ENCODE results near the gene BBLN. TPM values are rescaled to one million over a fixed set of nuclear protein-coding genes. Genes with fewer than 3 reads are reported as not detected.
A peak's percentile ranks its signal among the peaks of the same experiment; 100 is the strongest.
"Not testable (repeated sequence)": the region's sequence is repeated elsewhere in the genome, so short reads cannot be mapped to it uniquely, and the experiment has no call there.

The BBLN gene, protein sequence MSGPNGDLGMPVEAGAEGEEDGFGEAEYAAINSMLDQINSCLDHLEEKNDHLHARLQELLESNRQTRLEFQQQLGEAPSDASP
- total RNA-seq (2014; rRNA removed; shearing (Covaris generic)): 33.6 and 42.7 TPM in 2 replicates

DNA sequence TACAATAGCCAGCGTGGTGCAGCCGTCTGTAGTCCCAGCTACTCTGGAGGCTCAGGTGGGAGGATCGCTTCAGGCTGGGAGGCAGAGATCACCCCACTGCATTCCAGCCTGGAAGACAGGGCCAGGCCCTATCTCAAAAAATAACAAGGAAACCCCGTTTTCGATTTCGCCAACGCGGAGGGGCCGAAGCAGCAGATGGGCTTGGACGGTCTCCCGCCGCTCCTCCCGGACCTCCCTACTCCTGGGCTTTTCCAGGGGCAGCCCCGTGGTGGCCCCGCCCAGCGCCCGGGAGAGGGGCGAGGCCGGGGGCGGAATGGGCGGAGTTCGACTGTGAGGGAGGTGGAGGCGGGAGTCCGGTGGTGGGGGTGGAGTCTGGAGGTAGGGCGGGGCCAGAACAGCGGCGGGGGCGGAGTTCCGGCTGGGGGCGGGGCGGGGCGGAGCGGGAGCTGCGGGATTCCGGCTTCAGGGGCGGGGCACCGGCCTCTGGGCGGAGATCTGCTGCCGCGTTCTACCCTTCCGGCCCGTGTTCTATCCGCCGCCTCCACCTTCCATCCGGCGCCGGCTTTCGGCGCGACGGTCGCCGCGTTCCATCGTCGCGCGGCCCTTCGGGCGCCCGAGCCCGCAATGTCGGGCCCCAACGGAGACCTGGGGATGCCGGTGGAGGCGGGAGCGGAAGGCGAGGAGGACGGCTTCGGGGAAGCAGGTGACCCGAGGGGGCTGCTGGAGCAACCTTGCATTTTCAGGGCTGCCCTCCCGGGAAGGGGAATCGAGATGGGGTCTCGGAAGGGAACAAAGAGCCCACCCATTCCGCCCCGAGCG is at the start of gene BBLN:
BBLN (plus strand) TSS at position 482 of the 819 bp plus-strand sequence; CDS start at position 625, 143 bp downstream.
- peak within 1 kb of the TSS; percentile 85 for H3K4me3 ChIP-seq
- H3K27ac ChIP-seq: peak within 1 kb of the TSS; percentile 24; the same call in 1 of the 2 replicates
- no peaks in the 10 kb centered on the region for H3K9me3 ChIP-seq (replicated peaks)
- H3K27me3 ChIP-seq: no peaks in the 10 kb centered on the region
- H3K4me1 ChIP-seq: no peaks in the 10 kb centered on the region; the same call in 1 of the 2 replicates
- peaks cover 19% of the 10 kb centered on the region for H3K36me3 ChIP-seq
- peak; percentile 98 for DNase-seq

DNA sequence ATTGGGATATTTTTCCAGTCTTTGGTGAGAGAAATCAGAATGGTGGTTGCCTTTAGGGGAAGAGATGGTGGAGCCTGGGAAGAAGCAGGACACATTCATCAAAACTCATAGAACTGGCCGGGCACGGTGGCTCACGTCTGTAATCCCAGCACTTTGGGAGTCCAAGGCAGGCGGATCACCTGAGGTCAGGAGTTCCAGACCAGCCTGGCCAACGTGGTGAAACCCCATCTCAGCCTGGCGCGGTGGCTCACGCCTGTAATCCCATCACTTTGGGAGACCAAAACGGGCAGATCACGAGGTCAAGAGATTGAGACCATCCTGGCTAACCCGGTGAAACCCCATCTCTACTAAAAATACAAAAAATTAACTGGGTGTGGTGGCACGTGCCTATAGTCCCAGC is 48.3 kb upstream of the BBLN start:
- peaks cover 31% of the 10 kb centered on the region for H3K36me3 ChIP-seq
- H3K4me3 ChIP-seq; H3K27me3 ChIP-seq; H3K27ac ChIP-seq; H3K4me1 ChIP-seq; H3K9me3 ChIP-seq (replicated peaks); DNase-seq: not testable (repeated sequence)

DNA sequence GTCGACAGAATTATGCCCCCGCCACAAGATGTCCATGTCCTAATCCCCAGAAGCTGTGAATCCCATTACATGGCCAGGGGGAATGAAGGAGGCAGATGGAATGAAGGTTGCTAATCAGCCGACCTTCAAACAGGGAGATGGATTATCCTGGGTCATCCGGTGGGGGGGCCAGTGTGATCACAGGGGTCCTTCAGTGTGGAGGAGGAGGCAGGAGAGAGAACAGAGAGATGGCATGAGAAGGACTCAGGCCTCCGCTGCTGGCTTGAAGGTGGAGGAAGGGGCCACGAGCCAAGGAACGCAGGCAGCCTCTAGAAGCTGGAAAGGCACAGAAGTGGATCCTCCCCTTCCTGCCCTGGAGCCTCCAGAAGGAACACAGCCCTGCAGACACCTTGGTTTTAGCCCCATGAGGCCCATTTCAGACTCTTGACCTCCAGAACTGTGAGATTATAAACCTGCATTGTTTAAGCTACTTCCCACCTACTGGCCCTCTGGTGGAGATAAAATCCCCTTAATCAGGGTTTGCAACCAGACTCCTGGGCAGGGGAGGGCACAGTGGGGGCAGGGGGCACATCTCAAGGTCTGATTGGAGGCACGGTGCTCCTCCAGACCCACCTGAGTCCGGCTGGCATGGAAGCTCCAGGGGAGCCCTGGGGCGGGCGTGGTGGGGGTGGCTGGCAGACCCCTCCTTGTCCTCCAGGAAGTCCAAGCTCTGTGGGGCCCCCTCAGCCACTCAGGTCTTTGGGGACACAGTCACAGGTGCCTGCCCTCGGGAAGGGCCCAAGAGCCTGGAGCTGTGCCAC is 46.3 kb upstream of the BBLN start:
- Histone ChIP-seq H3K4me1 (no peaks in the 10 kb centered on the region), H3K9me3 (replicated peaks) (no peaks in the 10 kb centered on the region), H3K27me3 (no peaks in the 10 kb centered on the region), H3K4me3 (no peak overlapping the region), H3K36me3 (peaks cover 12% of the 10 kb centered on the region; the same call in 1 of the 2 replicates), H3K27ac (no peak overlapping the region)
- DNase-seq: no peak

DNA sequence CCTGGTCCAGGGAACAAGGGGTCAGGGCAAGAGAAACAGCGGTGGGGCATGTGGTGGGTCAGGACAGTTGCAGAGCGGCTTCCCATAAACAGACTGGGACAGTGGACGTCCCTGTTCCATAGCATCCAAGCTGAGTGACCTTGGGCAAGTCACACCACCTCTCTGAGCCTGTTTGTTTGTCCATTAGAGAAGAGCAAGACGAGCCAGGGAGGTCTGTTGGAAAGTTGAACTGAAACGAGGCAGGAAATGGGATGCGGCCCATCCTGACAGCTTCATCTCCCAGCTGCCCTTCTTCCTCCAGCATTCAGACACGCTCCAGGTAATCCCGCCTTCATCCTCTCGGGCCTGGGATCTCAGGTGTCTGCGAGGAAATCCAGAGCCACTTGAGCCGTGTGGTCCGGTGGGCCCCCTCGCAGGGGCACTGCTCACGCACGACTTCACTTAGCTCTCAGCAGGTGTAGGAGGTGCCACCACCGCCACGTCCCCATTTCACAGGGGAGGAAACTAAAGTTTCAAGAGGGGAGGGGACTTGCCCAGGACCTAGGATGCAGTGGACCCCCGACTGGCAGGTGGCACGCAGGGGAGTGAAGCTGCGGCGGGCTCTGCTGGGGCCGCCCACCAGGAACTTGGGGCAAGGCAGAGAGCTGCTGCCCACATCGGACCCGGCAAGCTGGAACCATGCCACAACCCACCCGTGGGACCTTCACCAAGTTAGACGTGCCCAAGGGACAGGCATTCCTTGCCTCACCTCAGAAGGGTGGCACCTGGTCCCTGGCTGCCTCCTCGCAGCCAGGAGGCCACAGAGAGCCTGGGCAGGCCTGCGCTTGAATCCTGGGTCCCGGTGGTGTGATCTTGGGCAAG is 45.5 kb upstream of the BBLN start:
- peaks cover 6% of the 10 kb centered on the region for H3K4me1 ChIP-seq
- H3K36me3 ChIP-seq: peaks cover 10% of the 10 kb centered on the region; the same call in 1 of the 2 replicates
- H3K27ac ChIP-seq: no peak overlapping the region
- H3K4me3 ChIP-seq: no peak overlapping the region
- H3K9me3 ChIP-seq (replicated peaks): no peaks in the 10 kb centered on the region
- no peaks in the 10 kb centered on the region for H3K27me3 ChIP-seq
- no peak for DNase-seq

DNA sequence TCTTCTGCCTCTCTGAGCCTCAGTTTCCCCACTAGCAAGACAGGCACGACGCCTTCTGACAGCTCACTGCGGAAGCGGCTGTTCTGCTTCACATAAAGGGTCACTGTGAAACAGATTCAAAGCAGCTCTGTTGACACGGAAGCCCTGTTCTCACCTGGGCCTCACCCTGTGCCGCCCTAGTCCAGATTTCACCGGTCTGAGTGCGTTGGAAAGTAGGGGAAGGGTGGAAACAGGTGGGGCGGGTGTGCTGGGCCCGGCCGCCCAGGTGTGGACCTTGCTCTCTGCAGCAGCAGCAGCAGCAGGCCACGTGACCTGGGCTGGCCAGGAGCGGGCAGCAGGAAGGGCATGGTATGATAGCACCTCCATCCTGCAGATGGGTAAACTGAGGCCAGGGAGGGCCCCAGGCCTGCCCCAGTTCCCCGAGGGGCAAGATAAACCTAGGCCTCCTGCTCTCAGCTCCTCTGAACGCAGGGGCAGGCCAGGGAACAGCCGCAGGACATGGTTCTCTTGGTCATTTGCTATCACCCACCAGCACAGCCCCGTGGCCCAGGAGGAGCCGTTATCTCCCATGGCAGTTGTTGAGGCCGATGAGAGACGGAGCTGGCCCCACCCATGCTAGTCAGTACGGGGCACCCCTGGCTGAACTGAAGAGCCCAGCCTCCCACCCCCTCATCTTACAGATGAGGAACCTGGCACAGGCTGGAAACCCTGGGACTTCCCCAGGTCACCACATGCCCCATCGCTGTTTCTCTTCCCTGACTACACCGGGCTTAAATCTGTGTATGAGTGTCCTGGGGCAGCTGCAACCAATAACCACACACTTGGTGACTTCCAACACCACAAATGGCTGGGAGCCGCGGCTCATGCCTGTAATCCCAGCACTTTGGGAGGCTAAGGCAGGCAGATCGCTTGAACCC is 44.6 kb upstream of the BBLN start:
- peaks cover 7% of the 10 kb centered on the region for H3K36me3 ChIP-seq
- H3K9me3 ChIP-seq (replicated peaks): no peaks in the 10 kb centered on the region

DNA sequence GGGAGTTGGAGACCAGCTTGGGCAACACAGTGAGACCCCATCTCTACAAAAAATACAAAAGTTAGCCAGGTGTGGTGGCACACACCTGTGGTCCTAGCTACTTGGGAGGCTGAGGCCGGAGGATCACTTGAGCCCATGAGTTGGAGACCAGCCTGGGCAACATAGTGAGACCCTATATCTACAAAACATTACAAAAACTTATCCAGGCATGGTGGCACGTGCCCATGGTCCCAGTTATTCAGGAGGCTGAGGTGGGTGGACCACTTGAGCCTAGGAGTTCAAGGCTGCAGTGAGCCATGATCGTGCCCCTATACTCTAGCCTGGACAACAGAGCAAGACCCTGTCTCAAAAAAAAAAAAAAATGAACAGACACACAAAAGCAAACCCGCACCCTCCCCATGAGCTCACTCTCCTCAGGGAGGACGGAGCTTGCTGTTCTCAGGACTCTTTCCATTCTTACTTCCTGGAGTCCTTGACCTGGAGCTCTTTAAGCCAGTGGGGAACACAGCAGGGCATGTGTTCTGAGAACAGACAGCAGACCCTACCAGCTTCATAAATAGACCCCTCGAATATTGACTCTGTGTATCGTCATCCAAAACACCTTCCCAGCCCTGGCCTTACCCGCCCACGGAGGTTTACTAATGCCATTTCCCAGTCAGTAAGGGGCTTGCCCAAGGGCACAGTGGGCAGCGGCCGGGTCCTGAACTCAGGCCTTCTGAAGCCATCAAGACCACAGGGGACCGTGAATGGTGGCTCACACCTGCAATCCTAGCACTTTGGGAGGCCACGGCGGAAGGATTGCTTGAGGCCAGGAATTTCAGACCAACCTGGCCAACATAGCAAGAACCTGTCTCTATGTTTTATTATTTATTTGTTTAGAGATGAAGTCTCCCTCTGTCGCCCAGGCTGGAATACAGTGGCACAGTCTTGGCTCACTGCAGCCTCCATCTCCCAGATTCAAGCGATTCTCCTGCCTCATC is 43.7 kb upstream of the BBLN start:
- peaks cover 4% of the 10 kb centered on the region for H3K36me3 ChIP-seq
- DNase-seq: no peak
- H3K27ac ChIP-seq: no peak overlapping the region
- H3K27me3 ChIP-seq: no peaks in the 10 kb centered on the region
- H3K4me1 ChIP-seq: peaks cover 8% of the 10 kb centered on the region
- H3K4me3 ChIP-seq: no peak overlapping the region
- H3K9me3 ChIP-seq (replicated peaks): no peaks in the 10 kb centered on the region

More for the DNA sequence above, 44.6 kb upstream of the BBLN start:
- Histone ChIP-seq H3K4me1 (peaks cover 8% of the 10 kb centered on the region), H3K4me3 (no peak overlapping the region), H3K27me3 (no peaks in the 10 kb centered on the region), H3K27ac (no peak overlapping the region)
- DNase-seq: no peak

DNA sequence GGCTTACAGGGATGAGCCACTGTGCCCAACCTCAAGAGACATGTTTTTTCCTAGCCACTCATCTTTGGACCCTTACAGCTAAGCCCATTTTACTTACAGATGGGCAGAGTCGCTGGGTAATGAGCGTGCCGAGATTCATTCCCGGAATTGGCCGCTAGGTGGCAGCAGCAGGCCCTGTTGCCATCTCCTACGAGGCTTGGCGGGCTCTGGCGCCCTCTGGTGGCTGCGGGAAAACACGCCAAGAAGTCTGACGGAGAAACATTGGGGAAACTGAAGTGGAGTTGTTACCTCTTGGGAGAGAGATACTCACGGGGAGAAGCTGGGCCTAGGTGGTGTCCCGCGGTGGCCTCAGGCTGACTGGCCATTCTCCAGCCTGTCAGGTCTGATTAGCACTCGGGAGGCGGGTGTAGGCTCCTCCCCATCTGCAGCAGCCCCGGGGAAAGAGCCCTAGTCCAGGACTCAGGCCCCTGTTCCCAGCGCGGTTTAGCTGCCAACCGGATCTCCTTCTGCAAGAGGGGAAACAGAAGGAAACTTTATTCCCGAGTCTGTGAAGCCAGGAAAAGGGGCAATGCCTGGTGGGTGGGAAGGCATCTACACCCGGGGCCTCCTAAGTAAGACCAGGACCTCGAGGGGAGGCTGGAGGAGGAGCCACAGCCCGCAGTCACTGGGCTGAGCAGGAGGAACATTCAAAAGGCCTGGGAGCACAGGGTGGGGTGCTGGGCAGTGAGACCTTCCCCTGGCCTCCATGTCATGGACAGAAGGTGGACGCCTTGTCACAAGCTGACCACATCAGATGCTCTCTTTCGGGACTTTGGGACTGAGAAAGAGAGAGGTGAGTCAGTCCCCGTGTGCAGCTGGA is 42.2 kb upstream of the BBLN start:
- H3K4me3 ChIP-seq: no peak overlapping the region
- peaks cover 8% of the 10 kb centered on the region for H3K4me1 ChIP-seq
- peak; percentile 92 to 97 for DNase-seq

DNA sequence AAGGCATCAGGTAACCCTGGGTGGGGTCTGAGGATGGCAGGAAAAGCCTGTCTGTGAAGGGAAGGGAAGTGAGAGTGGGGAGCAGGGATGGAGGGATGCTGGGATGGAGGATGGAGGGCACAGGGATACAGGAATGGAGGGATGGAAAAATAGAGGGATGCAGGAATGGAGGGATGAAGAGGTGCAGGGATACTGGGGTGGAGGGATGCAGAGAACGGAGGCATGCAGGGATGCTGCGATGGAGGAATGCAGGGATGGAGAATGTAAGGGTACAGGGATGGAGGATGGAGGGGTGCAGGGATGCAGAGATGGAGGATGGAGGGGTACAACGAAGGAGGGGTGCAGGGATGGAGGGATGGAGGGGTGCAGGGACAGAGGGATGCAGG is 41.6 kb upstream of the BBLN start:
- H3K4me1 ChIP-seq: peaks cover 8% of the 10 kb centered on the region
- H3K9me3 ChIP-seq (replicated peaks): no peaks in the 10 kb centered on the region
- H3K36me3 ChIP-seq: peaks cover 7% of the 10 kb centered on the region
- no peak for DNase-seq
- no peak overlapping the region for H3K27ac ChIP-seq
- no peak overlapping the region for H3K4me3 ChIP-seq
- H3K27me3 ChIP-seq: no peaks in the 10 kb centered on the region

More for the DNA sequence above, 42.2 kb upstream of the BBLN start:
- Histone ChIP-seq H3K36me3 (peaks cover 8% of the 10 kb centered on the region), H3K27ac (no peak overlapping the region), H3K9me3 (replicated peaks) (no peaks in the 10 kb centered on the region), H3K27me3 (no peaks in the 10 kb centered on the region)

DNA sequence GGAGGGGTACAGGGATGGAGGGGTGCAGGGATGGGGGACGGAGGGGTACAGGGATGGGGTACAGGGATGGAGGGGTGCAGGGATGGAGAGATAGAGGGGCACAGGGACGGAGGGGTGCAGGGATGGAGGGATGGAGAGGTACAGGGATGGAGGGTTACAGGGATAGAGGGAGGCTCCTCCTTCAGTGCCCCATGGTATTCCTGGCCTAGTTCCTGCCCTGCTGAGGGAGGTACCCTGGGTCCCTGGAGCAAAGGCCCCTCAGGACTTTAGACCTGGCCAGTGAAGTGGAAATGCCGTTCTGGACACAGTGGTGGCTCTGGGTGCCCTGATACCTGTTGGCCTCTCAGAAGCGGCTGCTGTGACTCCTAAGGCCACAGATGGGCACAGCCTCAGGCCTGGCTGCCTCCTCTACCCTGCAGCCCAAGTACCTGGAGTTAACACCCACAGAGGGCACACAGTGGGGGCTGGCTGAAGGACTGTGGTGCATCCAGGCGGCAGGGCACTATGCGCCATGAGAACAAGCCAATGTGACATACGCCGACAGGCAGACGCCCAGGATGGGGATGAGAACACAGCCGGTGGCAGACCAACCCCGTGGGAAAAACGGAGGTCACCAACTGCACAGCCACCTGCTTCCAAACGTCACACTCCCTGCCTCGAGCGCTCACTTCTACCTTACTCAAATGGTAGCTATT is 40.9 kb upstream of the BBLN start:
- no peaks in the 10 kb centered on the region for H3K9me3 ChIP-seq (replicated peaks)
- no peak overlapping the region for H3K4me3 ChIP-seq
- peak; percentile 83 to 87 for DNase-seq
- peaks cover 5% of the 10 kb centered on the region for H3K36me3 ChIP-seq
- H3K27ac ChIP-seq: no peak overlapping the region
- peaks cover 8% of the 10 kb centered on the region for H3K4me1 ChIP-seq
- no peaks in the 10 kb centered on the region for H3K27me3 ChIP-seq

DNA sequence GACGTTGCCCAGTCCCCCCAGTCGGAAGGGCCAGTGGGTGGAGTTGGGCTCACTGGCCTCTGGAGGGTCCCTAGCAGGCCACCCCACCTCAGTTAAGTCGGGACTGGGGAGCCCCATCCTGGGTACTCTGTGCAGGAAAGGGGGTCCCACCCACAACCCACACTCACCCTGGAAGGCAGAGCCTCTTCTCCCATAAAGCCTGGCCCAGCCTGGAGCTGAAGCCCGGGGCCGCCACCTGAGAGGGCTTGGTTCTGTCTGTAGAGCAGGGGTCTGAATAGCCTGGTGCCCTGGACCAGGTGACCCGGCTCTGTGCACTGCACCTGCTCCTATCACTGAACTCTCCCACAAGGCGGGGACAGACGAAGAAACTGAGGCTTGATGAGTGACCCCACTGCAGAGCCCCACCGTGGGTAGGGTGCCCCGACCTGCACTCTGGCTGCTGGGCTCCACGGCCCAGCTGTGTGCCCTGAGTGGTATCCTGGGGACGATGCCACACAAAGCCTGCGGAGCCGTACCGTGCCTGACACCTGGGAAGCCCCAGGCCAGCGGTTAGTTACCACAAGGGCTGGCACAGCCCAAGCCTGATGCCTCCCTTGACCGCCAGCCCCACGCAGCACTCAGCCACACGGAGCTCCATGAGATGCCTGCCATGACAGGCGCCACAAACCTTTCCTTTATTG is 39.9 kb upstream of the BBLN start:
- DNase-seq: no peak

More for the DNA sequence above, 39.9 kb upstream of the BBLN start:
- Histone ChIP-seq H3K9me3 (replicated peaks) (no peaks in the 10 kb centered on the region), H3K27ac (no peak overlapping the region), H3K4me3 (no peak overlapping the region), H3K27me3 (no peaks in the 10 kb centered on the region), H3K36me3 (peaks cover 13% of the 10 kb centered on the region), H3K4me1 (peaks cover 8% of the 10 kb centered on the region)
